ENCODE data around the gene MISFA.
"Not testable (repeated sequence)": the region's sequence is repeated elsewhere in the genome, so short reads cannot be mapped to it uniquely, and the experiment has no call there.

The MISFA gene

DNA sequence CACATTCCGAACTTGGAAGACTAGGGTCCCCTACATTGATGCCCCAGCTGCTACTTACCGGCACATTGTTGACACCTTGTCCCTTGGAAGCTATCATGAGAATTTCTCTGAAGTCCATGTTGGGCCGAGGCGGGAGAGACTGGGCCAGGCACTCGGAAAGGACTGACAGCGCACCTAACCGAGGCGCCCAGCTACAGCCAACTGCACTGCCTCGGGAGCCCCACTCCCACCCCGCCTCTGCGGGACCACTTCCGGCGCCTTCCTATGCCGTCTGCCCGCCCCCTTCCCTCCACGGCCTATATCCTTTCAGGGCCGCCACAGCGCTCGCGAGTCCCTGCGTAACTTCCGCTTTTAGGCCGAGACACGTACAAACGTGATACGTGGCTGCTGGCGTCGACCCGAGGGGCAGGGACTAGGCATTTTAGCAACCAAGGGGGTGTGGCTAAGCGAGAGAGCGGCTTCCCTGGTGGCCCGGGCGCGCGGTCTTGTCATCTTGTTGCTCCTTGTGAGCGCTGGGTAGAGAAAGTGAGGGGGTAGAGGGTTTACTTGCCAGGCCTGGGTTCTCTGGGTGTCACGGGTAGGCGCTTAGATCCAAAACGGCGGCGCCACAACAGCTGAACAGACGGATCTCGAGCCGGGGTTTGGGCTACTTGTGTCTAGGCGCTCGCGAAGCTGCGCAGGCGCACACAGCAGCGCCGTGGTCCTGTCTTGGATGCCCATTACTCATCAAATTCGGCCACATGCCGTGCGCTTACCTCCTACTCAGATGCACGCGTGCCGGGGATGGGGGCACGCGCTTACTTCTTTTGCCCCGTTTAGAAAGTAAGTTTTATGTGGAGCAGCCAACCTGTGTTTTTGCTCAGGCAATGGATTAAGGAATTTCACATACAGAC is 34.8 kb downstream of the MISFA start, which contains the start of gene SPTY2D1:
TSS of gene SPTY2D1 (minus strand) at position 203 of the 893 bp plus-strand sequence. CDS start at position 118, 85 bp downstream.
- H3K9me3 Mint-ChIP-seq: no peaks in the 10 kb centered on the region
- peaks cover 14% of the 10 kb centered on the region for H3K4me1 Mint-ChIP-seq (ENCODE audit: low read depth)
- peaks cover 10% of the 10 kb centered on the region for H3K27me3 Mint-ChIP-seq
- H3K27ac Mint-ChIP-seq: peak within 1 kb of the TSS; percentile 98
- H3K4me3 Mint-ChIP-seq: peak within 1 kb of the TSS; percentile 82
- H3K36me3 Mint-ChIP-seq (ENCODE audit: low read depth): peaks cover 19% of the 10 kb centered on the region
- intact Hi-C loops (cut with micrococcal nuclease): loop anchor here (1.0 to 5.0 kb wide), 5 partner anchors 18 to 312 kb away; partner anchors contain the start of genes GTF2H1, HPS5, TMEM86A and TSG101

- no peak overlapping the region for H3K27ac Mint-ChIP-seq
- H3K4me3 Mint-ChIP-seq: no peak overlapping the region
- intact Hi-C loops (cut with micrococcal nuclease): no loop called here
- H3K36me3 Mint-ChIP-seq (ENCODE audit: low read depth): no peaks in the 10 kb centered on the region
- H3K4me1 Mint-ChIP-seq (ENCODE audit: low read depth): no peaks in the 10 kb centered on the region
- H3K9me3 Mint-ChIP-seq: no peaks in the 10 kb centered on the region
- H3K27me3 Mint-ChIP-seq: peaks cover 34% of the 10 kb centered on the region
Observed at GRCh38 chr11:18641677-18642076, 42.1 kb downstream of the MISFA start.

- intact Hi-C loops (cut with micrococcal nuclease); H3K9me3 Mint-ChIP-seq; H3K4me3 Mint-ChIP-seq; H3K4me1 Mint-ChIP-seq (ENCODE audit: low read depth); H3K27ac Mint-ChIP-seq; H3K36me3 Mint-ChIP-seq (ENCODE audit: low read depth): not testable (repeated sequence)
- peaks cover 28% of the 10 kb centered on the region for H3K27me3 Mint-ChIP-seq
Observed at GRCh38 chr11:18643034-18643433, 43.4 kb downstream of the MISFA start.

GRCh38 chr11:18650353-18650752 is 50.8 kb downstream of the MISFA start:
- no peaks in the 10 kb centered on the region for H3K9me3 Mint-ChIP-seq
- no peaks in the 10 kb centered on the region for H3K4me1 Mint-ChIP-seq (ENCODE audit: low read depth)
- no peaks in the 10 kb centered on the region for H3K27me3 Mint-ChIP-seq
- H3K36me3 Mint-ChIP-seq (ENCODE audit: low read depth): no peaks in the 10 kb centered on the region
- peak overlapping the region; percentile 26 for H3K27ac Mint-ChIP-seq
- no peak overlapping the region for H3K4me3 Mint-ChIP-seq
- intact Hi-C loops (cut with micrococcal nuclease): no loop called here

- Mint-ChIP-seq H3K27ac (peak overlapping the region; percentile 26), H3K4me1 (ENCODE audit: low read depth) (no peaks in the 10 kb centered on the region), H3K36me3 (ENCODE audit: low read depth) (no peaks in the 10 kb centered on the region), H3K9me3 (no peaks in the 10 kb centered on the region), H3K27me3 (no peaks in the 10 kb centered on the region), H3K4me3 (no peak overlapping the region)
- intact Hi-C loops (cut with micrococcal nuclease): no loop called here
Observed at GRCh38 chr11:18650859-18651557, 51.4 kb downstream of the MISFA start.

Measured in dendritic cell treated with granulocyte-macrophage colony-stimulating factor and Interleukin-4, amounts not matched to agents 40 ng/mL and 50 ng/mL, for 4 days (primary cell).